HEK293T (cell line): ENCODE results near the gene AKAP9.
"Not testable (repeated sequence)": the region's sequence is repeated elsewhere in the genome, so short reads cannot be mapped to it uniquely, and the experiment has no call there.

Experiments
- CTCF ChIA-PET: fragments of 350-600 bp; formaldehyde crosslinking; extraction: SDS; loops from one replicate; lab custom pipeline; 2021; ENCODE audit warnings: antibody characterized with exemption, inconsistent platforms; lab: Yijun Ruan, JAX
- POLR2A ChIA-PET: fragments of 350-600 bp; formaldehyde crosslinking; extraction: SDS; loops from one replicate; lab custom pipeline; 2020; ENCODE audit warnings: antibody characterized with exemption, inconsistent platforms; lab: Yijun Ruan, JAX
- DNase-seq: peaks from one replicate; pipeline ENCODE4 v3.0.0; 2012; ENCODE audit warnings: mixed read lengths; ENCODE audit errors: extremely low spot score
- ARNT ChIP-seq: fragments of 450-650 bp; IDR thresholded peaks from 2 replicates; pipeline ENCODE4 v1.6.1; 2017; ENCODE audit warnings: mild to moderate bottlenecking
- BHLHE40 ChIP-seq: fragments of 450-650 bp; IDR thresholded peaks from 2 replicates; pipeline ENCODE4 v1.6.1; 2016; ENCODE audit warnings: mild to moderate bottlenecking, moderate library complexity, borderline replicate concordance
- CTBP1 ChIP-seq: fragments of 450-650 bp; IDR thresholded peaks from 2 replicates; pipeline ENCODE4 v1.6.1; 2016; ENCODE audit warnings: borderline replicate concordance
- ELF4 ChIP-seq: fragments of 450-650 bp; IDR thresholded peaks from 2 replicates; pipeline ENCODE4 v1.6.1; 2017; ENCODE audit warnings: antibody characterized with exemption
- FOXA1 ChIP-seq: fragments of 450-650 bp; IDR thresholded peaks from 2 replicates; pipeline ENCODE4 v1.6.1; 2016; ENCODE audit warnings: mild to moderate bottlenecking
- FOXK2 ChIP-seq: fragments of 450-650 bp; IDR thresholded peaks from 2 replicates; pipeline ENCODE4 v1.6.1; 2016; ENCODE audit warnings: mild to moderate bottlenecking
- FOXM1 ChIP-seq: fragments of 450-650 bp; IDR thresholded peaks from 2 replicates; pipeline ENCODE4 v1.6.1; 2017; ENCODE audit warnings: mild to moderate bottlenecking, borderline replicate concordance
- HDGF ChIP-seq: fragments of 450-650 bp; IDR thresholded peaks from 2 replicates; pipeline ENCODE4 v1.6.1; 2017; ENCODE audit warnings: antibody characterized with exemption, borderline replicate concordance
- L3MBTL2 ChIP-seq: fragments of 450-650 bp; conservative IDR thresholded peaks from 2 replicates; pipeline ENCODE4 v1.6.1; 2016; ENCODE audit warnings: mild to moderate bottlenecking
- LEF1 ChIP-seq: fragments of 450-650 bp; IDR thresholded peaks from 2 replicates; pipeline ENCODE4 v1.6.1; 2017; ENCODE audit warnings: mild to moderate bottlenecking, borderline replicate concordance
- NFRKB ChIP-seq: fragments of 450-650 bp; IDR thresholded peaks from 2 replicates; pipeline ENCODE4 v1.6.1; 2016; ENCODE audit warnings: mild to moderate bottlenecking, moderate library complexity
- SP1 ChIP-seq: fragments of 450-650 bp; IDR thresholded peaks from 2 replicates; pipeline ENCODE4 v1.6.1; 2017
- SUZ12 ChIP-seq: fragments of 450-650 bp; IDR thresholded peaks from 2 replicates; pipeline ENCODE4 v1.6.1; 2016; ENCODE audit warnings: mild to moderate bottlenecking
- TARDBP ChIP-seq: fragments of 450-650 bp; IDR thresholded peaks from 2 replicates; pipeline ENCODE4 v1.6.1; 2016
- ZNF384 ChIP-seq: fragments of 450-650 bp; IDR thresholded peaks from 2 replicates; pipeline ENCODE4 v1.6.1; 2016
- TF ChIP-seq, protein P1 (sequence below): fragments of 450-650 bp; IDR thresholded peaks from 2 replicates; pipeline ENCODE4 v1.6.1; 2016

AKAP9 gene

DNA sequence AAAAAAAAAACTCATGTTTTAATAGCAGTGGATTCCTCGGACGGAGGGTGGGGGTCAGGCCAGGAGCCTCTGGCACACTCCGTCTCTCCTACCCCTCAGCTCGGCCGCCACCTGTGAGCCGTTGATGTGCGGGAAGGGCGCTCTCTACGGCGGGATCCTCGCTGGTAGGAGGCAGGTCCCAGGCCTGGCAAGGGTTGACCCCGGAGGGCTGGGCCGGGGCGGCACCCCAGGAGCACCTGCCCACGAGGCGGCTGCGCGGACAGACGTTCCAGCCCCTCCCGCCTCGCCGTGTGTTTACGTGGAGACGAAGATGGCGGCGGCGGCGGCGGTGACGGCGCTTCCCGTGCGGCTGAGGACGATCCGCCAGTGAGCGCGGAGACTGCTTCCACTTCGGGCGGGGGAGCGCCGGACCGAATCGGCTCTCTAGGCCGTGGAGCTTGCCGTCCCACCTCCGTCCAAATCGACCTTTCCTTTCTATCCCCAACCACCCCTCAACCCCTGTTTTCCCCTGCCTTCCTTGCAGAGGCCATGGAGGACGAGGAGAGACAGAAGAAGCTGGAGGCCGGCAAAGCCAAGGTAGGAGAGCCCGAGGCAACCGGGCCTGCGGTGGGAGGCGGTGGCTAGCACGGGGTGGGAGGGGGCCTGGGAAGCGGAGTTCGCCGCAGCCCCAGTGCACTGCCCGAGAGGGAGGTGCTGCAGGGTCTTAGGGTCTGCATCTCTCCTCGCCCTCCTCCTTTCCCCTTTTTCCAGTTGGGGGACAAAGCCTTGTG lies at the start of gene AKAP9:
TSS of gene AKAP9 (plus strand) at position 291 of the 770 bp plus-strand sequence. CDS start at position 529, 238 bp downstream.
- TF ChIP-seq TARDBP (no peak), L3MBTL2 (peak; percentile 78), CTBP1 (0 out of 2 replicates have a peak, but pooled peaks have one; percentile 7), FOXM1 (no peak), ARNT (no peak), SP1 (no peak), NFRKB (no peak)
- TF ChIP-seq, protein P1, sequence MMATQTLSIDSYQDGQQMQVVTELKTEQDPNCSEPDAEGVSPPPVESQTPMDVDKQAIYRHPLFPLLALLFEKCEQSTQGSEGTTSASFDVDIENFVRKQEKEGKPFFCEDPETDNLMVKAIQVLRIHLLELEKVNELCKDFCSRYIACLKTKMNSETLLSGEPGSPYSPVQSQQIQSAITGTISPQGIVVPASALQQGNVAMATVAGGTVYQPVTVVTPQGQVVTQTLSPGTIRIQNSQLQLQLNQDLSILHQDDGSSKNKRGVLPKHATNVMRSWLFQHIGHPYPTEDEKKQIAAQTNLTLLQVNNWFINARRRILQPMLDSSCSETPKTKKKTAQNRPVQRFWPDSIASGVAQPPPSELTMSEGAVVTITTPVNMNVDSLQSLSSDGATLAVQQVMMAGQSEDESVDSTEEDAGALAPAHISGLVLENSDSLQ = no peak
- ChIA-PET POLR2A (interaction anchor here (0.8 to 3.8 kb wide), 14 partner anchors 14 to 194 kb away, joined by 3 to 17 read pairs (median 4); partner anchors contain the start of genes CYP51A1 and MTERF1), CTCF (interaction anchor here (0.7 to 3.5 kb wide), 3 partner anchors 60 to 68 kb away, joined by 3 to 10 read pairs (median 4); partner anchors contain the start of gene MTERF1)
- peak; percentile 74 for DNase-seq

- TF ChIP-seq SUZ12 = no peak
- no peak for TF ChIP-seq TARDBP
- TF ChIP-seq NFRKB = no peak
- DNase-seq = no peak
- CTCF ChIA-PET = interaction anchor here (1.2 kb wide), 1 partner anchor 12 kb away, joined by 5 read pairs; the partner anchor contains the start of gene MTERF1
- POLR2A ChIA-PET = interaction anchor here (0.6 to 1.8 kb wide), 2 partner anchors 11 to 49 kb away, joined by 3 to 4 read pairs; partner anchors contain the start of gene MTERF1
These were observed 48.5 kb upstream of the AKAP9 start for GRCh38 chr7:91892099-91892705.

DNA sequence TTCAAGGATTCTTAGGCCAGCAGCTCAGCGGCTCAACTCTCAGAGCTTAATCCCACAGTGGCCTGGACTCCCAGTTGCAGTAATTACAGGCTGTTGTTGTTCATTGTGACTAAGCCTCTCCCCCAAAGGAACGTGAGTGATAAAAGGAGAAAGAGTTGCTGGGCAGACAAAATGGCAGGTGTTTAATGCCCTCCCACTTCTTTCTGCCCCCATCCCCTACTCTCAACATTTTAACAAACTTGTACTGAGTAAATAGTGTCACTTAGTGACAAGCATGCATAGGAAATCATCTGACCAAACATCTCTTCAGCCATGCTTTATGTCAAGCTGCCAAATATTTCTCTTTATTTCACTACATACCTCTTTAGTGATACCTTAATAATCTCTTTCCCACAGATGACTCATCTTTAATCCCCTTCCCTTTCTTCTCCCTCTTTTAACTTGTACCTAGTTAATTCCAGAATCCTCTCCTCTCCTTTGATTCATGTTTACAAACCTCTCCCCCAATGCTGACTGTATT lies 47.8 kb upstream of the AKAP9 start:
- DNase-seq = no peak
- ChIA-PET CTCF (no interaction called here), POLR2A (no interaction called here)
- TF ChIP-seq TARDBP = no peak
- no peak for TF ChIP-seq L3MBTL2
- TF ChIP-seq FOXK2 = no peak
- no peak for TF ChIP-seq ZNF384
- no peak for TF ChIP-seq ARNT
- TF ChIP-seq ELF4 = no peak
- TF ChIP-seq, protein P1 = no peak
- no peak for TF ChIP-seq SUZ12
- TF ChIP-seq FOXM1 = no peak

GRCh38 chr7:91893699-91894098 lies 47.0 kb upstream of the AKAP9 start:
- POLR2A ChIA-PET, DNase-seq, CTCF ChIA-PET: not testable (repeated sequence)

- POLR2A ChIA-PET = no interaction called here
- CTCF ChIA-PET = interaction anchor here (0.7 kb wide), 1 partner anchor 529 kb away, joined by 3 read pairs; no protein-coding TSS in a partner anchor
- DNase-seq = no peak
- TF ChIP-seq FOXM1 = no peak
- no peak for TF ChIP-seq L3MBTL2
- TF ChIP-seq FOXK2 = no peak
- TF ChIP-seq ZNF384 = no peak
- TF ChIP-seq LEF1 = no peak
- TF ChIP-seq, protein P1 = no peak
- TF ChIP-seq SP1 = no peak
- no peak for TF ChIP-seq SUZ12
- TF ChIP-seq FOXA1 = no peak
- TF ChIP-seq HDGF = no peak
- TF ChIP-seq TARDBP = no peak
- TF ChIP-seq CTBP1 = no peak
- TF ChIP-seq NFRKB = no peak
- no peak for TF ChIP-seq BHLHE40
These were observed 45.7 kb upstream of the AKAP9 start for GRCh38 chr7:91894781-91895480.

DNA sequence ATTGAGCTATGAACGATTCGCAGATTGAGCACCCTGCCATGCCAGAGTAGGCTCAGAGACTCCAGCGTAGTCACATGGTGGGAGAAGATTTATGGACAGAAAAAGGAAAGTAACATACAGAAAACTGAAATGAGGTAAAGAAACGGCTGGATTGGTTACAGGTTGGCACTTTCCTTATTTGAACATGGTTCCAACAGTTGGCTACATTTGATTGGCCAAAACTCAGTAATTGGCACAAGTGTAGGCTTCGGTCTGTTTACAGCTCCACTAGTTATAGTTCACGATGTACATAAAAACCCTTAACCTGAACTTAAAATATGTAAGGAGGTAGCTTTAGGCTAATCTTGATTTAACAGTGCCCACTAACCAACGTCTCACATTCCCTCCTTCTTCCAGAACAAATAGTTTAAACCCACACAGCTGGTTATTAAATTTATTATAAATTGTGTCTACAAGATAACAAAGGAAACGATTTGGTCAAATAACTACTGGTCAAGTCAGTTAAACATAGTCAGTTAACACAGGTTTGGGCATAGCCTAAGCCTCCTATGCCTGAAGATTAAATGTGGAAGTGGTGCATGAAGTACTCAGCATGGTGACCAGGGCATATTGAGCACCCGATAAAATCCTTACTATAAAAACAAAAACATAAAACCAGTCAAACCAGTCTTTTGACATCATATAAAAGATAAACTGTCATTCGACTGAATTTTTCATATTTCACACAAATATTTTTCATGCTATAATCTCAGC lies 42.2 kb upstream of the AKAP9 start:
- POLR2A ChIA-PET = no interaction called here
- CTCF ChIA-PET = no interaction called here
- DNase-seq = no peak
- TF ChIP-seq ARNT = no peak
- TF ChIP-seq, protein P1 = peak; percentile 17; the same call in 1 of the 2 replicates
